ENCODE results near the gene EML1.

EML1 gene

DNA sequence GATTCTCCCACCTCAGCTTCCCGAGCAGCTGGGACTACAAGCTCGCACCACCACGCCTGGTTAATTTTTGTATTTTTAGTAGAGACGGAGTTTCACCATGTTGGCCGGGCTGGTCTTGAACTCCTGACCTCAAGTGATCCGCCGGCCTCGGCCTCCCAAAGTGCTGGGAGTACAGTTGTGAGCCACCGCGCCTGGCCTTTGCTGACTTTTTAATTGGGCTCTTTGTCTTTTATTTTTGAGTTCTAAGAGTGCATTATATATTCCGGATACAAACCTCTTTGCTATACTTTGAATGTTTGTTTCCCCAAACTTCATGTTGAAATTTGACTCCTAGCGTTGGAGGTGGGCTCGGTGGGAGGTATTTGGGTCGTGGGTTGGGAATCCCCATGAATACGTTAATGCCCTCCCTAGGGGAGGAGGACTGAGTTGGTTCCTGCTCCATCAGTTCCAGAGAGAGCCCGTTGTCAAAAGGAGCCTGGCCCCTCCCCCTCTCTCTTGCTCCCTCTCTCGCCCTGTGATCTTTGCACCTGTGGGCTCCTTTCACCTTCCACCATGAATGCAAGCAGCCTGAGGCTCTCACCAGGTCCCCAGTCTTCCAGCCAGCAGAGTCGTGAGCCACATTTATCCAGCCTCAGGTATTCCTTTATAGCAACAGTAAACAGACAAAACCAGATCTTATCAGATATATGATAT, 168.8 kb downstream of the EML1 start:
- in situ Hi-C loops (cut with MboI; ENCODE audit: low pct_unique_long_range_greater_than_20kb, low sequenced_read_pairs, unreplicated experiment): no loop called here
- DNase-seq (ENCODE audit: low spot score): no peak
- TF ChIP-seq, protein P1, sequence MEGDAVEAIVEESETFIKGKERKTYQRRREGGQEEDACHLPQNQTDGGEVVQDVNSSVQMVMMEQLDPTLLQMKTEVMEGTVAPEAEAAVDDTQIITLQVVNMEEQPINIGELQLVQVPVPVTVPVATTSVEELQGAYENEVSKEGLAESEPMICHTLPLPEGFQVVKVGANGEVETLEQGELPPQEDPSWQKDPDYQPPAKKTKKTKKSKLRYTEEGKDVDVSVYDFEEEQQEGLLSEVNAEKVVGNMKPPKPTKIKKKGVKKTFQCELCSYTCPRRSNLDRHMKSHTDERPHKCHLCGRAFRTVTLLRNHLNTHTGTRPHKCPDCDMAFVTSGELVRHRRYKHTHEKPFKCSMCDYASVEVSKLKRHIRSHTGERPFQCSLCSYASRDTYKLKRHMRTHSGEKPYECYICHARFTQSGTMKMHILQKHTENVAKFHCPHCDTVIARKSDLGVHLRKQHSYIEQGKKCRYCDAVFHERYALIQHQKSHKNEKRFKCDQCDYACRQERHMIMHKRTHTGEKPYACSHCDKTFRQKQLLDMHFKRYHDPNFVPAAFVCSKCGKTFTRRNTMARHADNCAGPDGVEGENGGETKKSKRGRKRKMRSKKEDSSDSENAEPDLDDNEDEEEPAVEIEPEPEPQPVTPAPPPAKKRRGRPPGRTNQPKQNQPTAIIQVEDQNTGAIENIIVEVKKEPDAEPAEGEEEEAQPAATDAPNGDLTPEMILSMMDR (IDR thresholded peaks at IDR 0.05; ENCODE audit: extremely low read depth, insufficient read depth, missing control alignments): no peak

DNA sequence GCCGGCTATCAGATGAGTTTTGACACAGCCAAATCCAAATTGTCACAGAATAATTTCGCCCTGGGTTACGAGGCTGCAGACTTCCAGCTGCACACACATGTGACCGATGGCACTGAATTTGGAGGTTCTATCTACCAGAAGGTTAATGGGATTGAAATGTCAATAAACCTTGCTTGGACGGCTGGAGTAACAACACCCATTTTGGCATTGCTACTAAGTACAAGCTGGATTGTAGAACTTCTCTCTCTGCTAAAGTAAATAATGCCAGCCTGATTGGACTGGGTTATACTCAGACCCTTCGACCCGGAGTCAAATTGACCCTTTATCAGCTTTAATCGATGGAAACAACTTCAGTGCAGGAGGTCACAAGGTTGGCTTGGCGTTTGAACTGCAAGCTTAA, 171.8 kb downstream of the EML1 start:
- DNase-seq (ENCODE audit: low spot score): no peak
- TF ChIP-seq, protein P1 (IDR thresholded peaks at IDR 0.05; ENCODE audit: extremely low read depth, insufficient read depth, missing control alignments): no peak
- in situ Hi-C loops (cut with MboI; ENCODE audit: low pct_unique_long_range_greater_than_20kb, low sequenced_read_pairs, unreplicated experiment): no loop called here

DNA sequence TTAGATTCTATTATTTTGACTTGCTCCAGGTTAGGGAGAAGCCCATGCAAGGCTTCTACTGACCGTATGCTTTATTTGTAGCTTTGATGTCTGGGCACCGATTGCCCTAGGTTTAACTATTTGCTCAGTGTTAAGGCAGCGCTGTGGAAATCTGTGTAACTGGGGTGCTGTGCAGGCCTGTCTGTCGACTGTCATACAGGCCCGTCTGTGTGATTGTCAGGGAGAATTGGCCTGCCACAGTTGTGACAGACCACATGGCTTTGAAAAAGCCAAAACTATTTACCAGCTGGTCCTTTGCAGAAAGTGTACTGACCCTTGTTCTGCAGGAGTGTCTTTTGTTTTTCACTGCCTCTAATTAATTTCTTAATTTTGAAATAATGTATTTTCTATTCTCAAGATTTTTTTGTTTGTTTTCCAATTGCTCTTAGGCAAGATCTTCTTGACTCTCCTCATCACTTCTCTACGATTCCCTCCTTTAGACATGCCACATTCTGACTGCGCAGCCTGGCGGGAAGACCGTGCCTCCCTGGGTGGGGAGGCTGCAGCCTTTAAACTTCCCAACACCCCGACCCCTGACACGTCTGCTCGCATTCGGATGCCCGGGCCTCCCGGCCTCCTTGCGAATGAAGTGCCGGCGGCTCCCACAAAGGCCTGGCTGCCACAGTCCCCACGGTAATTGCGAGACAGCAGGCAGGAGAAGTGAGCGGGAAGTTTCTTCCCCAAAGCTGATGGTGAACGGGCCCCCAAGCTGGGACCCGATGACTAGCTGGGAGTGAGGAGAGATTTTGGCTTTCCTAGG, 173.0 kb downstream of the EML1 start:
- no peak for DNase-seq (ENCODE audit: low spot score)
- in situ Hi-C loops (cut with MboI; ENCODE audit: low pct_unique_long_range_greater_than_20kb, low sequenced_read_pairs, unreplicated experiment): no loop called here
- TF ChIP-seq, protein P1 (IDR thresholded peaks at IDR 0.05; ENCODE audit: extremely low read depth, insufficient read depth, missing control alignments): no peak

DNA sequence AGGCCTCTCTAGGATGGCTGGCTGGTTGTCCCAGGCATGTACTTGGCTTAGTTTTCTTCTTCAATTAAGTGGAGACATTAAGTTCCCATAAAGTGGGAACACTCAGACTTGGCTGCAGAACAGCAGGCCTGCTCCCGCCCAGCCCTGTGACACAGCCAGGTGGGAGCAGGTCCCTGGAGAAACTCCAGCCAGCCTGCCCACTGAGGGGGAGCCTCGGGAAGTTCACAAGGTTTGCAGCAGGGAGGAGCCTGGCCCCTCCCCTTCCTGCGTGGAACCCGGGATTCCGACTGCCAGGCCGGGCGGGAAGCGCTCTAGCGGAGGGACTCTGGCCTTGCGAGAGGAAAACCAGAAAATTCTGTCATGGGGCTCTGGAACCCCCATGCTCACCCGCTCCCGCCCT, 173.7 kb downstream of the EML1 start:
- in situ Hi-C loops (cut with MboI; ENCODE audit: low pct_unique_long_range_greater_than_20kb, low sequenced_read_pairs, unreplicated experiment): no loop called here
- no peak for DNase-seq (ENCODE audit: low spot score)
- TF ChIP-seq, protein P1 (IDR thresholded peaks at IDR 0.05; ENCODE audit: extremely low read depth, insufficient read depth, missing control alignments): no peak

DNA sequence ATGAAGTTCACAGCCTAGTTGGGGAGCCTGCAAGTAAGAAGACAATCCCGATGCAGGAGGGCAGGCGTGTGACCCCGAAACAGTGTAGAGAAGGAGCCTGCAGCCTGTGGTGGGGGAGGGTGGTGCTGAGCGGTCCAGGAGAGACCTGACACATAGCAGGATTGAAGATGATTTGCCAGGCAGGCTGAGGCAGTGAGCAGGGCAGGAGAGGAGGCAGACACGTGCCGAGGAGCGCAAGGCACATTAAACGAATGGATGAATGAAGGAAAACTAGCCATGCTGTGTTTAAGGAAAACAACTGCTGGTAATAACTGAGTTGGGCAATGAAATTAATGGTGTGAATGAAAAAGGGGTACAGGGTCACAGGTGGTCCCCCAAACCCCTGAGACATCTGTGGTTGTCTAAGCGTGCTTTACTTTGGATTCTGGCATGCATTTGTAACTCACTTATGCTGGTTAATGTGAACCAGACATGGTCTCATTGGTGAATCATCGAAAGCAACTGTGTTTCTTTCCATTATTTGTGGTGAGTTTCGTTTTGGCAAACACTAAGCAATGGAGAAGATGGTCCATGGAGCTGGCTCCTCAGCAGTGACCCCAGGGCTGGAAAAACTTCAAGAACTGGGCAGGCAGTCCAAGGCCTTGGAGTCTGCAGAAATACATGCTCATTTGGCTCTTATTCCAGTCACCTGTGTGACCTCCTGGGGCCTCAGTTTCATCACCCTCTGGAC, 175.1 kb downstream of the EML1 start:
- TF ChIP-seq, protein P1 (IDR thresholded peaks at IDR 0.05; ENCODE audit: extremely low read depth, insufficient read depth, missing control alignments): no peak
- no peak for DNase-seq (ENCODE audit: low spot score)
- in situ Hi-C loops (cut with MboI; ENCODE audit: low pct_unique_long_range_greater_than_20kb, low sequenced_read_pairs, unreplicated experiment): no loop called here

DNA sequence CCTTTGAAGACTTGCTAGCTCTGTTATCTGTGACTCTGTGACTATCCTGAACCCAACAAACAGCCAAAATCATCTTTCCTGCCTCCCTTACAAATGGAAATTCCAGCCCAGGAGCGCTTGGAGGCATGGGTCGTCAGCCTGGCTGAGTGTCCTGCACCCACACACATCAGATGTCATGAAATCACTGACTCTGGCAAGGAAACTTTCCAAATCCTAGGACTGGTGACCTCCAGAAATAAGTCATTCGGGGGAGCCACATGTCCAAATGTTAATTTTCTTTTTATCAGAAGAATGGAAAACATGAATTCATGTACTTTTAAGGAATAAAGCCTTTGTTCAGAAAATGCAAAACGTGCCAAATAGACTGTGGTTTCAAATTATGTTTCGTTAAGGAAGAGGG, 175.7 kb downstream of the EML1 start:
- in situ Hi-C loops (cut with MboI; ENCODE audit: low pct_unique_long_range_greater_than_20kb, low sequenced_read_pairs, unreplicated experiment): no loop called here
- TF ChIP-seq, protein P1 (IDR thresholded peaks at IDR 0.05; ENCODE audit: extremely low read depth, insufficient read depth, missing control alignments): no peak
- no peak for DNase-seq (ENCODE audit: low spot score)

Data from GM13977 (cell line).